H1 (cell line): ENCODE measurements around the gene CD84. TPM values are rescaled to one million over a fixed set of nuclear protein-coding genes. Genes with fewer than 3 reads are reported as not detected.

Experiments used
- CHD2 ChIP-seq: IDR thresholded peaks from 2 replicates; pipeline ENCODE4 v1.6.1; 2012; ENCODE audit warnings: low read length, improper control_type of control experiment
- polyA plus RNA-seq, 7 experiments: library from polyadenylated mRNA; depleted of rRNA in 3 of 7; stranded (reverse) in 5 of 7; unstranded in 2 of 7; fragments of >200 nt in 5 of 7; fragments of 200-250 nt in 2 of 7; gene quantifications; 1 replicate in 5 of 7; 2 replicates in 1 of 7; 4 replicates in 1 of 7; pipeline versions ENCODE4 v1.2.1 to v1.2.3, GENCODE V29; 2011 to 2013; ENCODE audit warnings: missing spikeins in 2 of 7, mixed read lengths in 2 of 7
- total RNA-seq: library from RNA; stranded (reverse); fragmentation: NEBNext Ultra II Directional; extraction: Animal tissue kit (Norgen Biotek cat#: 25700); gene quantifications from 2 replicates; pipeline ENCODE4 v1.2.1, GENCODE V29; 2021
- TF ChIP-seq, protein P1 (sequence below): fragments of 300-600 bp; sonication (generic); IDR thresholded peaks from 2 replicates; pipeline ENCODE4 v1.7.1; 2012; ENCODE audit warnings: low read length, moderate library complexity, mild to moderate bottlenecking, inconsistent platforms; ENCODE audit not compliant: insufficient replicate concordance

The CD84 gene
- total and polyA plus RNA-seq, 2 of the 8 experiments (the other 6 are each of a cell fraction or from before 2014, with no cell fraction given): not detected

DNA sequence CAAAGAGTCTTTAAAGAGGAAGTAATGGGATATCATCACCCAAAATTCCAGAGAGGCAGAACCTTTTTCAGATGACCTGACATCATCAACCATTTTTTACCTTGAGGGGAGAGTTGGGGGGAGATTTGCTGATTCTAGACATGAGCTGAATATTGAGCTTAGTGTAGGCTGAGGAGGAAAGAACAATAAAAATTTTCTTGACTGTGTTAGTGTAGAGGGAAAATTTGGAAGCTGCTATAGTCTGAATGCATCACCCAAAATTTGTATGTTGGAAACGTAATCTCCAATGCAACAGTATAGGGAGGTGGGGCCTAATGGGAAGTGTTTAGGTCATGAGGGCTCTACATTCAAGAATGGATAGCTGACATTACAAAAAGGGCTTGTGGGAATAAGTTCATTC lies 17.8 kb upstream of the CD84 start (continued):
- TF ChIP-seq, protein P1, sequence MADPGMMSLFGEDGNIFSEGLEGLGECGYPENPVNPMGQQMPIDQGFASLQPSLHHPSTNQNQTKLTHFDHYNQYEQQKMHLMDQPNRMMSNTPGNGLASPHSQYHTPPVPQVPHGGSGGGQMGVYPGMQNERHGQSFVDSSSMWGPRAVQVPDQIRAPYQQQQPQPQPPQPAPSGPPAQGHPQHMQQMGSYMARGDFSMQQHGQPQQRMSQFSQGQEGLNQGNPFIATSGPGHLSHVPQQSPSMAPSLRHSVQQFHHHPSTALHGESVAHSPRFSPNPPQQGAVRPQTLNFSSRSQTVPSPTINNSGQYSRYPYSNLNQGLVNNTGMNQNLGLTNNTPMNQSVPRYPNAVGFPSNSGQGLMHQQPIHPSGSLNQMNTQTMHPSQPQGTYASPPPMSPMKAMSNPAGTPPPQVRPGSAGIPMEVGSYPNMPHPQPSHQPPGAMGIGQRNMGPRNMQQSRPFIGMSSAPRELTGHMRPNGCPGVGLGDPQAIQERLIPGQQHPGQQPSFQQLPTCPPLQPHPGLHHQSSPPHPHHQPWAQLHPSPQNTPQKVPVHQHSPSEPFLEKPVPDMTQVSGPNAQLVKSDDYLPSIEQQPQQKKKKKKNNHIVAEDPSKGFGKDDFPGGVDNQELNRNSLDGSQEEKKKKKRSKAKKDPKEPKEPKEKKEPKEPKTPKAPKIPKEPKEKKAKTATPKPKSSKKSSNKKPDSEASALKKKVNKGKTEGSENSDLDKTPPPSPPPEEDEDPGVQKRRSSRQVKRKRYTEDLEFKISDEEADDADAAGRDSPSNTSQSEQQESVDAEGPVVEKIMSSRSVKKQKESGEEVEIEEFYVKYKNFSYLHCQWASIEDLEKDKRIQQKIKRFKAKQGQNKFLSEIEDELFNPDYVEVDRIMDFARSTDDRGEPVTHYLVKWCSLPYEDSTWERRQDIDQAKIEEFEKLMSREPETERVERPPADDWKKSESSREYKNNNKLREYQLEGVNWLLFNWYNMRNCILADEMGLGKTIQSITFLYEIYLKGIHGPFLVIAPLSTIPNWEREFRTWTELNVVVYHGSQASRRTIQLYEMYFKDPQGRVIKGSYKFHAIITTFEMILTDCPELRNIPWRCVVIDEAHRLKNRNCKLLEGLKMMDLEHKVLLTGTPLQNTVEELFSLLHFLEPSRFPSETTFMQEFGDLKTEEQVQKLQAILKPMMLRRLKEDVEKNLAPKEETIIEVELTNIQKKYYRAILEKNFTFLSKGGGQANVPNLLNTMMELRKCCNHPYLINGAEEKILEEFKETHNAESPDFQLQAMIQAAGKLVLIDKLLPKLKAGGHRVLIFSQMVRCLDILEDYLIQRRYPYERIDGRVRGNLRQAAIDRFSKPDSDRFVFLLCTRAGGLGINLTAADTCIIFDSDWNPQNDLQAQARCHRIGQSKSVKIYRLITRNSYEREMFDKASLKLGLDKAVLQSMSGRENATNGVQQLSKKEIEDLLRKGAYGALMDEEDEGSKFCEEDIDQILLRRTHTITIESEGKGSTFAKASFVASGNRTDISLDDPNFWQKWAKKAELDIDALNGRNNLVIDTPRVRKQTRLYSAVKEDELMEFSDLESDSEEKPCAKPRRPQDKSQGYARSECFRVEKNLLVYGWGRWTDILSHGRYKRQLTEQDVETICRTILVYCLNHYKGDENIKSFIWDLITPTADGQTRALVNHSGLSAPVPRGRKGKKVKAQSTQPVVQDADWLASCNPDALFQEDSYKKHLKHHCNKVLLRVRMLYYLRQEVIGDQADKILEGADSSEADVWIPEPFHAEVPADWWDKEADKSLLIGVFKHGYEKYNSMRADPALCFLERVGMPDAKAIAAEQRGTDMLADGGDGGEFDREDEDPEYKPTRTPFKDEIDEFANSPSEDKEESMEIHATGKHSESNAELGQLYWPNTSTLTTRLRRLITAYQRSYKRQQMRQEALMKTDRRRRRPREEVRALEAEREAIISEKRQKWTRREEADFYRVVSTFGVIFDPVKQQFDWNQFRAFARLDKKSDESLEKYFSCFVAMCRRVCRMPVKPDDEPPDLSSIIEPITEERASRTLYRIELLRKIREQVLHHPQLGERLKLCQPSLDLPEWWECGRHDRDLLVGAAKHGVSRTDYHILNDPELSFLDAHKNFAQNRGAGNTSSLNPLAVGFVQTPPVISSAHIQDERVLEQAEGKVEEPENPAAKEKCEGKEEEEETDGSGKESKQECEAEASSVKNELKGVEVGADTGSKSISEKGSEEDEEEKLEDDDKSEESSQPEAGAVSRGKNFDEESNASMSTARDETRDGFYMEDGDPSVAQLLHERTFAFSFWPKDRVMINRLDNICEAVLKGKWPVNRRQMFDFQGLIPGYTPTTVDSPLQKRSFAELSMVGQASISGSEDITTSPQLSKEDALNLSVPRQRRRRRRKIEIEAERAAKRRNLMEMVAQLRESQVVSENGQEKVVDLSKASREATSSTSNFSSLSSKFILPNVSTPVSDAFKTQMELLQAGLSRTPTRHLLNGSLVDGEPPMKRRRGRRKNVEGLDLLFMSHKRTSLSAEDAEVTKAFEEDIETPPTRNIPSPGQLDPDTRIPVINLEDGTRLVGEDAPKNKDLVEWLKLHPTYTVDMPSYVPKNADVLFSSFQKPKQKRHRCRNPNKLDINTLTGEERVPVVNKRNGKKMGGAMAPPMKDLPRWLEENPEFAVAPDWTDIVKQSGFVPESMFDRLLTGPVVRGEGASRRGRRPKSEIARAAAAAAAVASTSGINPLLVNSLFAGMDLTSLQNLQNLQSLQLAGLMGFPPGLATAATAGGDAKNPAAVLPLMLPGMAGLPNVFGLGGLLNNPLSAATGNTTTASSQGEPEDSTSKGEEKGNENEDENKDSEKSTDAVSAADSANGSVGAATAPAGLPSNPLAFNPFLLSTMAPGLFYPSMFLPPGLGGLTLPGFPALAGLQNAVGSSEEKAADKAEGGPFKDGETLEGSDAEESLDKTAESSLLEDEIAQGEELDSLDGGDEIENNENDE: no peak
- no peak for TF ChIP-seq CHD2
- TF ChIP-seq, all 59 proteins: peak for 0
